Activated CD4-positive, CD25-positive, alpha-beta regulatory T cell treated with anti-CD3 and anti-CD28 coated beads, Interleukin-2, amount 50 U/mL, for 24 hours (primary cell): ENCODE measurements around the gene SHROOM3.

Experiments used
- ATAC-seq, 2 donors: fragments of 150-1000 bp; cut with Tn5 transposase; one replicate each; pipeline ENCODE4 v1.10.0; 2021; ENCODE audit warnings: mild to moderate bottlenecking in 1 of 2, moderate library complexity in 1 of 2

The SHROOM3 gene

DNA sequence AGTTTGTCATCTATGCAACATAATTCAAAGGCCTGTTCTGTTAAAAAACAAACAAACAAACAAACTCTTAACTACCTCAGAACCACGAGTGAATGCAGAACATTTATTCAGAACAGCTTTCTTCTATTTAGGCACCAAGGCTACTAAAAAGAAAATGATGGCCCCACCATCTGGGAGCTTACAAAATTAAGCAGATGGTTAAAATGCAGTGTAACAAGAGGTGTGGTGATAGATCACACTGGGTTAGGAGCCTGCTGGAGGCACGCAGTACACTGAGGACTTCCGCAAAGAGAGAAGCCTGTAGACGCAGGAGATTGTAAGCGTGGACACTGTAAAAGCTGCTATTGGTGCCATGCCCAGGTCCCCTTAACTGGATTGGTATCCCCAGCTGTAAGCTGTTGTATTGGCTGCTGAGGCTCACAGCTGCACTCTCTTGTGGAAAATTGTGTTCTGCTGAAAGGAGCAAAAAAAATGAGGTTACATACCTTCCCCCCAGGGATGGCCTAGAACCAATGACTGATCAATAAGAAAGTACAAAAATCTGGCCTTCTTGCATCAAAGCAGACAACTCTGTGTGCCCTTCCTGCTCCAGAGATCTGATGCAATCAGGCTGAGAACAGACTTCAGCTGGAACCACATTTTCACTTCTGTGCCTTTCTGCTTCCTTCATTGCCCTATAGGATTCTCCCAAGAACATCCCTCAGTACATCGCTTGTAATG is 60.0 kb downstream of the SHROOM3 start:
- no peak for ATAC-seq

DNA sequence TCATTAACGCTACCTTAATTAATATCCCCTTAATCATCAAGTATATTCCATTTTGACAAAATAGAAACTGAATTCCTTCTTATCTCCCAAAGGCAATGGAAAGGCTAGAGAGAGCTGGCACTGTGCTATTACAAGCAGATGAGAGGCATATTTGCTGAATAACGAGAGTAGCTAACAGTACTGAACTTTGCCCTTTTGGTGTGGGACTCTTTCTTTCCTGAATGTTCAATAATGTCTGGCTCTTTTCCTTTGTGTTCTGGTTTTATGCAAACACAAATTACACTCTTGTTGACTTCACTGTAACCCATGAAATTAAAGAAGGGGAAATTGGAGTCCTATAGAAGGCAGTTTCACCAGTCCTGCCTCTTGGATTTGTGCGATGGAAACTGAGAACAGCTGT is 63.5 kb downstream of the SHROOM3 start:
- no peak for ATAC-seq

DNA sequence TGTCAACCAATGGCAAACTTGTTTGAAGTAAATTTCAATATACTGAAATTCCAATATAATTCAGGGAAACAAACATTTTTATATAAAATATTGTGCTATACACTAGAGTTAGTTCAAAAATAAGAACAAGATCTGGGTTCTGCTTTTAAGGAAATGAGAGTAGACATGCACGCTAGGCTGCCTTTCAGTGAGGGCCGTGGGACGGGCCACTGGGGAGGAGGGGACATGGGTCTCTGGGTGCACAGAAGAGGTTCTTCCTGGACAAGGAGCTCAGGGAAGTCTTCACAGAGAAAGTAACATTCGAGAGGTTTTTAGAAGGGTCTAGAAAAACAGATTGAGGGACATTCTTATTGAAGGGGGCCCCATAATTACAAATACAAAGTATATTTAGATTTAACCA is 64.4 kb downstream of the SHROOM3 start:
- no peak for ATAC-seq

DNA sequence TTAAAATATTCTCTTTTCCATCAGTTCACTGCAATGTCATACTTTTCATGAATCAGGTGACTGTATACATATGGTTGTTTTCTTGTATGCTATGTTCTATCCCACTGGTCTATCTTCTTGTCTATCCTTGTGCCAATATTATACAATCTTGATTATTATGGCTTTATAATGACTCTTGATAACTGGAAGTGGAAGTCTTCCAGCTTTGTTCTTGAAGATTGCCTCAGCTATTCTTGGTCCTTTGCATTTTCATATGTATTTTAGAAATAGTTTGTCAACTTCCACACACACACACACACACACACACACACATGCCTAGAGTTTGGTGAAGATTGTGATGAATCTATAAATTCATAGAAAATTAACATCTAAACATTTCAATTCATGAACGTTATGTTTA is 67.9 kb downstream of the SHROOM3 start:
- ATAC-seq: no peak

DNA sequence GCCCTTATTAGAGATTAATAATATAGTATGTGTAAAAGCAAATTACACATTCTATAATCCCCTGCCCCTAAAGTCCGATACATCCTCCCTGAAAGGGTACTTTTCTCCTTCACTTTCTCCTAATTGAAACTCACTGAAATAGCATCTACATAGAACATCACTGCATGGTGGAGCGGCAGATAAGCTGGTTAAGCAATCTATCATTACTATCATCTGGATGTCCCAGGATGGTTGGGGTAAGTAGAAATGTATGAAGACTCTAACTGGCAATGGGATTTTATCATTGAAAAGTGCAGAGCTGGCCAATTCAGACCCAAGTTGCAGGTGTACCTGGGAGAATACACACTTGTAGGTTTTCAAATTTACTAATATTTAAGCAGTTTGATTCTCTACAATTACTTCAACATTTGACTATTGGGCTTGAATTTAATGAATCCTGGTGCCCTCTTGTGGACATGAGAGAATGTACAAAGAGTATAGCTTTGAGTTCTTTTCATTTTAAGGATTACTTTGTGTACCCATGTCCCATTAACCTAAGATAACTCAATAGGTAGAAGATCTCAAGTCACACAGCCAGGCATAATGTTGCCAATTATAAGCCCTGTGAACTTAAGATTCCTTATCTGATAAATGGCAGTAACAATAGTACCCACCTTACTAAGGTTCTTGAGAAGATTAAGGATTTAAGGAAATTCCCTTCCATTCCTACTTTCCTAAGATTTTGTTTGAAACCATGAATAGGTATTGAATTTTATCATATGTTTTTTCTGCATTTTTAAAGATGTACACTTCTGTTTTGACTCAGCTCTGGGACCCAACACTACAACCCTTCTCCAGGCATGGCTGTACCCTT is 69.8 kb downstream of the SHROOM3 start:
- ATAC-seq: no peak

DNA sequence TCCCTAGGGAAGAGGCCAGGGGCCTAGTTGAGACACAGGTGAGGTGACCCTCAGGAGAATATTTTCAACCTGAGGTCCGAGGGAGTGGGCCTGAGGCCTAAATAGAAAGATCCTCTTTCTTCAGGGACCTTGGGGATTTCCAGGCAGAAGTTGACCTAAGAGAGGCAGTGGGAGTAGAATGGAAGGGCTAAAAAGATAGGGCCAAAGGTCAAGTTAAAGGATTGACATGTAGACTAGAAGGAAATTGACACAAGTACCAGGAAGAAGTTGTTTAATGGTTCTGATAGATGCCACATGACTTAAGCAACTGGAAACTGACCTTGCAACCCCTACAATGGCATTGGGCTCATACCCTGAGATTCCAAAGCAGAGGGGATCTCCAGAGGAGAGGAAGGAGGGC is 76.9 kb downstream of the SHROOM3 start:
- ATAC-seq: no peak

DNA sequence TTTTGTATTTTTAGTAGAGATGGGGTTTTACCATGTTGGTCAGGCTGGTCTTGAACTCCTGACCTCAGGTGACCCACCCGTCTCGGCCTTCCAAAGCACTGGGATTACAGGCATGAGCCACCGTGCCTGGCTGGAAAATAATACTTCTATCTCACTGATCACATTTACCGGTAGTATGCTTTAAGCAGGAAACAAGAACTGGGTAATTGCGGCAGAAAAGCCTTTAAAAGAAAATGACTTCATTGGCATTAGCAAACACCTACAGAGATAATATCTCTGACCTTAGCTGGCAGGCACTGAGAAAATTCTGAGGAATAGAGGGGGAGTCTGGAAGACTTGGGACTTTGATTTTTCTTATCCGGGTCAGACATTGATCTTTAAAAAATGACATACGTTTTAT is 78.5 kb downstream of the SHROOM3 start:
- ATAC-seq: no peak

DNA sequence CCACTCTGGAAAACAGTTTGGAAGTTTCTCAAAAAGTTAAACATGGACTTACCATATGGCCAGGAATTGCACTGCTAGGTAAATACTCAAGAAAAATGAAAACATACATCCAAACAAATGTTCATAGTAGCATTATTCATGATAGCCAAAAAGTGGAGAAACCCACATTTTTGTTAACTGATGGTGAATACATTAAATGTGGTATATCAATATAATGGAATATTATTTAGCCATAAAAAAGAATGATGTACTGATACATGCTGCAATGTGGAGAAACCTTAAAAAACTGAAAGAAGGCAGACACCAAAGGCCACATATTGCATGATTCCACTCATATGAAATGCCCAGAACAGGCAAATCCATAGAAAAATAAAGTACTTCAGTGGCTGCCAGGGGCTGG is 79.1 kb downstream of the SHROOM3 start:
- ATAC-seq: no peak

DNA sequence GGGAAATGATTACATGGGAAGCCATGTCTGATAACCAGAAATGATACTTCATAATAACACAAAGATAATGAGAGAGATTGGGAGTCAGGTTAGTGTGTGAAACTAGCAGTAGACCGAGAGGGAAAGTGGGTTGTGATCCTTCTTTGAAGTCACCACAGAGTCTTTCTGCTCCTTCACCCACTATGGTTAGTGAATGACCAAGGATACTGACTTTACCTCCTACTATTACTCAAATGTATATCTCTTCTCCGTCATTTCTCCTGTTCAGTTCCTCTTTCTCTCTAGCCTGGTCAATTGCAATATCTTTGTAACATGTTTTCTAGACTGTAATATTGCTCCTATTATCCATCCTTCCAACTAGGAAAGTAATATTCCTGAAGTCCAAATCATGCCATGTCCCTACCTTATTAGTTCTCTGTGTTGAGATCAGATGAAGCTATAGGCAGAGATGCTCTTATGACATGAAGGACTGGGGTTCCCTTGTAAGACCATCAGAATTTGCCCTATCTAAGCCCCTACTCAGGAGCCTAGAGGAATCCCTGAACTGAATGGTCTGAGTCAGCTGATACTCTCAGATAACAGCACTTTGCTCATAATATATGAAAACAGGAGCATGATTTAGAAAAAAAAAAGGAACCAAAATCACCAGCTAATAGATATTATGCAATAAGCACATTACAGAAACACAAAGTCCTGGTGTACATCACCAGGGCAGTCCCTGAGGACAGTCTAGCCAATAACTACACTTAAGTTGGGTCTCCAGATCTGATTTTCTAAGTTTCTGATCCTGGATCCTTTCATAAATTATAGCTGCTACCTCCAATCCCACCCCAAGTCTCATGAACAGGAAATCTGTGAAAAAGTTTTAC is 81.2 kb downstream of the SHROOM3 start:
- no peak for ATAC-seq

DNA sequence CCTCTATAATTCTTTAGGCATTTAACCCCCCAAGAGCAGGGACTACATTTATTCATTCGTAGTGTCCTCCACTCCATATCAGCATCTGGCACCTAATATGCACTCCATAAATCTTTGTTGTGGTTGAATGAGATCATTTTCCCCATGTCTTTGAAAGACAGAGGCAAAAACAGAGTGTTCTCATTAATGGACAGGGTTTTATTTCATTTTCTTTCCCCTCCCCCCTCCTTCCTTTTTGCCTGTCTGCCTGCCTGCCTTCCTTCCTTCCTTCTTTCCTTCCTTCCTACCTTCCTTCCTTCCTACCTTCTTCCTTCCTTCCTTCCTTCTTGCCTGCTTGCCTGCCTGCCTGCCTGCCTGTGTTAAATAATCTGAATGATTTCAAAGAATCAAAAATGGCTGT is 83.2 kb downstream of the SHROOM3 start:
- no peak for ATAC-seq

DNA sequence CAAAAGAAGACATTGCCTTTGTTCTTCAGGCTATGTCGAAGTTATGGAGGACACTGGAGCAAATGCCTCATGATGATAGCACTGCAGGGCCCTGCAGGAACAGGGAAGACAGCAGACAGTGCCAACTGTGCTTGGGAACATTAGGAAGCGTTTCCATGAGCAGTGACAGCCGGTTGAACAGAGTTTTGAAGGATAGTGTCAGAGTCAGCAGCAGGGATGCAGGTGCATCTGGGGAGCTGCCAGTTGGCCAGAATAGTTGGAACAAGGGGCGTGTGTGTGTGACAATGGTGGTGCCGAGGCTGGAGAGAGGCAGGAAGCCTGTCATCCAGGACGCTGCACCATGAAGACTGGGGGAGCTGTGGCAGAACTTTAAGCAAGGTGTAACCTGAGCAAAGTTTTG is 88.6 kb downstream of the SHROOM3 start:
- ATAC-seq: no peak

DNA sequence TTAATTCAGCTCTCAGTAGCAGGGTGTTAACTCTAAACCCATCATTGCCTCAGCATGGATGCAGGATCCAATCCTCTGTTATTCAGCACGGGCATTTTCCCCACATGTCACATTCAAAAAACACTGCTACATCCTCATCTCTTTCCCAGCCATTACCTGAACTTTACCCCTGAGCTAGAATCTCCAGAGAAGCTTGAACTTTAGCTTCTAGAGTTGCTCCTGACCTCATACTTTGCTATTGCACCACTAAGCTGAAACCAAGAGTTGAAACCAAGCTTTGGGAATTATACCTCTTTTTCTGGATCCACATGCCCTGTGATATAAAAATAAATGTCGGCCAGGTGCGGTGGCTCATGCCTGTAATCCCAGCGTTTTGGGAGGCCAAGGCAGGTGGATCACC is 90.7 kb downstream of the SHROOM3 start:
- no peak for ATAC-seq

DNA sequence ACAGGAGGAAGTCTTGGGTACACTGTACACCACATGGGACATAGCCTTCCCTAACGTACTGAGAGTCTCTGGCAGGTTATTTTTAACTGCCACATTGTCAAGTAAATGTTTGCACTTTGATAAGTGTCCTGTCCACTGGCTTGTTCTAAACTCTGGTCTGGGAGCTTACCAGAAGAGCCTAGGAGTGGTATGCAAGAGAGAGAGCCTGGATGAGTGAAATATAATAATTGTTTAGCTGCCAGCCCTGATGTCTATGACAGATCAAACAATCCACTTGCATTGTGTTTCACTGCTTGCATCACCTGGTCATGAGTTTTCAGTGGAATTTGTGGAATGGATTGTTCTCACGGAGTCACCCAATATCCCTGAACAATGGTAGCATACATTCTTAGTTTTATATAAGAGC is 91.6 kb downstream of the SHROOM3 start:
- no peak for ATAC-seq

DNA sequence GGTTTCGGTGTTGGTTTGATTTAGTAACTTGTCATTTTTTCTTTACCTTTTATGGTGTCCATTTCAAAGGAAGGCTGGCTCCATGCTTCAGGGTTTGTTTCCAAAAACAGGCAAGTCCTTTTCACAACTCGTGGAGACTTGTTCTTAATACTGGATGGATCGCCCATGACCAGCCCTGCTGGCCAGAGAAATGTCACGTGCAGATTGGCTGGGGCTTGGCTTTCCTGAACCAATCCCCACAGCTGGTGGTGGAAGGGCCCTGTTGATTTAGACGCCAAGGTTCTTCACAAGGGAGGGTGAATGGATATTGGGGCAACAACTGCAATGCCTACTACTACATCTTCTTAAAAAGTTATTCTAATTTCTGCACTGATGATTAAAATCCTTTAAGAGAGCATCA is 92.6 kb downstream of the SHROOM3 start:
- ATAC-seq: no peak

DNA sequence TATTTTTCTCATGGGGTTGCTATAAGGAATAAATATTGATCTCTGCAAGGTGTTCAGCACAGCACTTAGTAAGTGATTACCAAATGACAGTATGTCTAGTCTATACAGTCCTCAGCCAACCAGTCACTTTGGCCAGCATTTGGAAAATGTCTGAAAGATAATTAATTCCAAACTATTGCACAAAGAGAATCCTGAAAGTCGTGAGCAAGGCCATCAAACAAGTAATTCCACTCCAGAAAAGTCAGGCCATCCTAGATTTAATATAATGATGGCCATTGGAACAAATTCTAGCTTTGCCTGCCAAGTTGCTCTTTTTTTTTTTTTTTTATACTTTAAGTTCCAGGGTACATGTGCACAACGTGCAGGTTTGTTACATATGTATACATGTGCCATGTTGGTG is 96.6 kb downstream of the SHROOM3 start:
- ATAC-seq: no peak

DNA sequence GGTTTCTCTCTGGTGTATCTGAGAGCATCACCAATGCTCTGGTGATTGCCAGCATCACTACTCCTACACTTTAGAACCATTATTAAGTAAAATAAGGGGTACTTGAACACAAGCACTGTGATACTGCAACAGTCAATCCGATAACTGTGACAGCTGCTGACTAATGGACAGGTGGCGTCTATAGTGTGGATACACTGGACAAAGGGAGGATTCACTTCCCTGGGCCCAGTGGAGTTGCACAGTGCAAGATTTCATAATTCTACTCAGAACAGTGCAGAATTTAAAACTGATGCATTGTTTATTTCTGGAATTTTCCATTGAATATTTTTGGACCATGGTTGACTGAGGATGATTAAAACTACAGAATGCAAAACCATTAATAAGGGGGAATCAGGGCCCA is 97.8 kb downstream of the SHROOM3 start:
- ATAC-seq: no peak

DNA sequence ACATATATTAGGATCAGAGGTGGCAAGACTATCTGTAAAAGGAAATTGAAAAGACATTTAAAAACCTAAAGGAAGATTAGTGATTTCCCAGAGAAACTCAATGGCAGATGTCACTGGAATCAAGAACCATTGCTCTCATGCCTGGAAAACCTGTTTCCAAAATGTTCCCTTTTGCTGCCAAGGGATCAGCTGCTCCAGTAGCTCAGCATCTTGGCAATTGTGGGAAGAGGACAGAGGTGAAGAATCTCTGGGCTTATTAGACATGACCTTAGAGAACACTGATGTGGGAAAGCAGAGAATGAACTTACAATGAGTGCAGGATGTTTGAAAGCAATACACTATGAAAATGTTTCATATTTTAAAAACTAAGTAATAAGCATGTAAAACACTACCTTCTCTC is 98.3 kb downstream of the SHROOM3 start:
- ATAC-seq: no peak

DNA sequence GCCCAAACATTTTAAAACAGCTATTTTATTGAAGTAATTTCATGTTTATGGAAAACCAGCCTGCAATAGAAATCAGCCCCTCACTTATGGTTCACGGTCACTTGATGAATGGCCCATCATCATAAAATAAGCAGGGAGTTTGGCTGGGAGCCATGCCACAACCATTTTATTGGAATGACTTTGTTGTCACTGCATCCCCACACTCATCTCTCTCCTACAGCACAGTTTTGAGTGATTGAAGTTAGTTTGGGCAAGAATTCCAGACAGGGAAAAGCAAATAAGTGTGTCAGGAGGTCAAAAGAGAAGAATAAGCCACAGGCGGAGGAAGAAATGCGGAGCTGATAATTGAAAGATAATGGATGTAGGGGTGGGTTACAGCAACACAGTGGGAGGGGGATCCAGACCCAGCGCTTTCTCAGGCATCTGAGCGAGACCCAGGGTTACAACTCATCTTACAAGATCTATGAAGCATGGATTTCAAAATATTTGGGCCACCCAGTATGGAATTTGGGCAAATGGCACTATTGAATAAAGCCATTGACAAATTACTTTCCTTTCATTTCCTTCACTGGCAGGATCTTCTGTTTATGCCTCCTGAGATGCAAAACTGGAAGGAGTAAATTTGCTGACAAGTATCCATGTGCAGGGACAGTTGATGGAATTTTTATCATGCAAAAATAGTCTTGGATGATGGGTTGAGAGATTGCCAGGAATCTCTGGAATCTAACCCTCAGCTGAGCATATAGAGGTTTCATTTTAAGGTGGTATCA is 100.8 kb downstream of the SHROOM3 start:
- no peak for ATAC-seq

DNA sequence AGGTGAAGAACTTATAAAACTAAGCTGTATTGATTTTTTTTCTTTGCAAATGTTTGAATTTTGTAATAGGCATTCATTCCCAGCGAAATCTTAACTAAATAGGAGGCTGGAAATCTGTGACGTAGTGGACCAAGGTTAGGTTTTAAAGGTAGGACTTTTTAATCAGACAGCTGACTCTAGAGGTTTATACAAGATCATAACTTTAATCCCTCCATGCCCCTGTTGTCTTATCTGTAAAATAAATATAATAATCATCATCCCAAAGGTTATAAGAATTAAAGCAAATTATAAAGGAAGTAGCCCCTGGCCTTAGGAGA is 101.3 kb downstream of the SHROOM3 start:
- no peak for ATAC-seq

DNA sequence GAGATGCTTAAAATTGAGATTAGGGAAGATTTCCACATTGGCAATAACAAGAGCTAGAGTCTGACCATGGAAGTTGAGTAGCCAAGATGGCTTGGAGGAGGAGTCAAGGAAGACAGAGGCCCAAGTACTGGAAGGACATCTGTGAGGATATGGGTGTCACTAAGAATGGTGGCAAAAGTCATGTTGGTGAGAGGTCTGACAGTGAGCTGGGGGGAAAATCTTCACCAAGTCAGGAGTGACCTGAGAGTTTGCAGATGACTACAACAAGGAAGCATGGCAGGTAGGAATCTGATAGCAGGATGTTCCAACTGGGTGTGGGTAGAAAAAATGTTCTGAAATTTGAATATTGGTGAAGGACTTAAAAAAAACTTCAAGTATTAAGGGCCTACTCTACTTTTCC is 103.3 kb downstream of the SHROOM3 start:
- no peak for ATAC-seq

DNA sequence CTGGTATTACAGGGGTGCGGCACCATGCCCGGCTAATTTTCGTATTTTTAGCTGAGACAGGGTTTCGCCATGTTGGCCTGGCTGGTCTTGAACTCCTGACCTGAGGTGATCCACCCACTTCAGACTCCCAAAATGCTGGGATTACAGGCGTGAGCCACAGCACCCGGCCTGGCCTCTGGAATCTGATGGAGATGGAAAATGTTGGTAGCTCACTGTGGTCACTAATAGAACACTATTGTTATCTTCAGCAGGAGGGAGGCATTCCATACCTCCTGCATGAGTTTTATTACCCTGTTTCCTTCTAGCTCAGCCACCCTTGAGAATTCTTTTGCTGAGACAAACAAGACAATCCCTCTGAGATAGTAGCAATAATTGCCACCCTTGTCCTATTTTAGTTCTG is 105.0 kb downstream of the SHROOM3 start:
- no peak for ATAC-seq

DNA sequence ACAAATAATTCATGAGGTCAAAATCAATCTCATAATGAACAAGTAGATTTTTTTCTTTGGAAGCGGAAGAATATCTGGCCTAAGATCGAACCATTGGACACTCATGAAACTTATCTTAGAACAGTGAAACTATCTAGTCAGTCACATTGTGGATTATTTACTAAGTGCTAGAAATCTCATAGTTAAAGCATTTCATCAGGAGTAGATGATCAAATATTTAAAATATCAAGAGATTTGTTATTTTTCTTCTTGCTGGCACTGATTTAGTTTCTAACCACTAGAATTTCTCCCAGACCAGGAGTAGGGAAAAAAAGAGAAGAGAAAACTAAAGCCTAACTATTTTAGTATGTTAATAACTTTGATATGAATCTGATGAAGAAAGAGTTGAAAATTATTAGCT is 105.5 kb downstream of the SHROOM3 start:
- ATAC-seq: no peak

DNA sequence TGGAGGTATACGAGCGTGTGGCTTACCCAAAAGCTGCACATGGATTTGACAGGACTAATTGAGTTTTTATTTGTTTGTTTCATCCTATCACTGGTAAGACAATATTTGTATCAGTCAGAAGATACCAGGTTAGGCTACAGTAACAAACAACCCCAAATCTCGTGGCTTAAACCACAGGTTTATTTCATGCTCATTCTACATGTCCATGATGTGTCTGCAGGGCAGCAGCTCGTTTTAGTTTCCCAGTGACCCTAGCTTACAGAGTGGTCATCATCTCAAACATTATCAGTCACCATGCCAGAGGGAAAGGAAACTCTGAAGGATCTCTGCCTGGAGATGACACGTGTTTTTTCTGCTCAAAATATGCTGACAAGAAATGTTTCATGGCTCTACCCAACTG is 108.3 kb downstream of the SHROOM3 start:
- no peak for ATAC-seq
